ENCODE data around the gene BRD7. TPM values are rescaled to one million over a fixed set of nuclear protein-coding genes. Genes with fewer than 3 reads are reported as not detected.

Gene BRD7
- total and polyA plus RNA-seq, 2 of the 13 experiments (the other 11 are each of a cell fraction or from before 2014, with no cell fraction given) = 82.3 to 149 TPM

DNA sequence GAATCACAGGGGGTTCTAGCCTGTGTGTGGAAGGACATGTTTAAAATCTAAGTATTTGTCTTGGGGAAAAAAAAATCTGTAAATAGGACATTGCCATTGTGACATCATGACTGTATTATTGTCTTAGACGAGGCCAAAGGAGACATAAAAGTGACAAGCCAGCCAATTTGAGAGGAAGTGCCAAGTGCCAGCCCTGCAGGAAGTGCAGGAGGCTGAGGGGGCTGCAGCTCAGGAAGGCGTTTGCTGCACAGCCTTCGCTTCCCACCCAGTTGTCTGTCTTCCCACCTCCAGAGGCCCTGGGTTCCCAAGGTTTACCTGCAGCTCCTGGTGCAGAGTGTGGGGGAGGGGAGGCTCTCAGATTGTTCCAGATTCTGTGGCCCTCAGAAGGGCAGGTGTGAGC lies 101.1 kb downstream of the BRD7 start:
- H3K9ac ChIP-seq (ENCODE audit: insufficient read depth, low read depth, low read length) = no peak overlapping the region
- FAIRE-seq (no peak), ATAC-seq (no peak), DNase-seq (ENCODE audit: low spot score) (no peak)
- in situ Hi-C loops (cut with HindIII; ENCODE audit: extremely low pct_ligation_motif_present, low pct_unique_long_range_greater_than_20kb) (loop anchor here (5.0 to 10.0 kb wide), 2 partner anchors 35 to 397 kb away; no protein-coding TSS in a partner anchor), intact Hi-C loops (cut with micrococcal nuclease; ENCODE audit: unreplicated experiment) (no loop called here)
- H3K4me3 ChIP-seq (replicated peaks in 1 of 3; ENCODE audit: insufficient read depth in 1 of 3, low read depth in 2 of 3, low read length in 3 of 3) = no peak overlapping the region
- CTCF ChIA-PET (ENCODE audit: low intra/inter-chr PET ratio, low total read pairs) = no interaction called here
- no peaks in the 10 kb centered on the region for H4K20me1 ChIP-seq (ENCODE audit: insufficient read depth, low read length)
- H3K4me2 ChIP-seq (ENCODE audit: low read depth, low read length) = no peak overlapping the region
- 66% methylated on average over 3 of the region's 3 CpGs for WGBS (ENCODE audit: low lambda C conversion rate)
- POLR2A ChIA-PET = no interaction called here
- peaks cover 65% of the 10 kb centered on the region for H3K4me1 ChIP-seq (ENCODE audit: insufficient read depth, low read length)
- no peak overlapping the region for H2AFZ ChIP-seq (ENCODE audit: low read length)
- BruUV-seq (replicated peaks) = no TSS peak
- H3K9me3 ChIP-seq (ENCODE audit: low read length) = no peaks in the 10 kb centered on the region
- H3K79me2 ChIP-seq (ENCODE audit: insufficient read depth, low read length) = no peaks in the 10 kb centered on the region
- H3K27me3 ChIP-seq (ENCODE audit: control insufficient read depth in 1 of 2, insufficient read depth in 2 of 2, low read length in 2 of 2) = peaks cover 0 to 11% of the 10 kb centered on the region in 2 experiments; a peak in 3 of 5 replicates
- H3K36me3 ChIP-seq (replicated peaks in 1 of 2; ENCODE audit: control insufficient read depth in 1 of 2, insufficient read depth in 2 of 2, low read length in 2 of 2) = no peaks in the 10 kb centered on the region
- H3K27ac ChIP-seq (ENCODE audit: extremely low read length, insufficient read depth, low read length) = no peak overlapping the region
- TF ChIP-seq ZNF75D (CRISPR knock-in tag; IDR thresholded peaks at IDR 0.05; ENCODE audit: borderline replicate concordance) = no peak
- TF ChIP-seq, protein P1, sequence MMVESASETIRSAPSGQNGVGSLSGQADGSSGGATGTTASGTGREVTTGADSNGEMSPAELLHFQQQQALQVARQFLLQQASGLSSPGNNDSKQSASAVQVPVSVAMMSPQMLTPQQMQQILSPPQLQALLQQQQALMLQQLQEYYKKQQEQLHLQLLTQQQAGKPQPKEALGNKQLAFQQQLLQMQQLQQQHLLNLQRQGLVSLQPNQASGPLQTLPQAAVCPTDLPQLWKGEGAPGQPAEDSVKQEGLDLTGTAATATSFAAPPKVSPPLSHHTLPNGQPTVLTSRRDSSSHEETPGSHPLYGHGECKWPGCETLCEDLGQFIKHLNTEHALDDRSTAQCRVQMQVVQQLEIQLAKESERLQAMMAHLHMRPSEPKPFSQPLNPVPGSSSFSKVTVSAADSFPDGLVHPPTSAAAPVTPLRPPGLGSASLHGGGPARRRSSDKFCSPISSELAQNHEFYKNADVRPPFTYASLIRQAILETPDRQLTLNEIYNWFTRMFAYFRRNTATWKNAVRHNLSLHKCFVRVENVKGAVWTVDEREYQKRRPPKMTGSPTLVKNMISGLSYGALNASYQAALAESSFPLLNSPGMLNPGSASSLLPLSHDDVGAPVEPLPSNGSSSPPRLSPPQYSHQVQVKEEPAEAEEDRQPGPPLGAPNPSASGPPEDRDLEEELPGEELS (CRISPR knock-in tag; IDR thresholded peaks at IDR 0.05) = no peak
- TF ChIP-seq, protein P2, sequence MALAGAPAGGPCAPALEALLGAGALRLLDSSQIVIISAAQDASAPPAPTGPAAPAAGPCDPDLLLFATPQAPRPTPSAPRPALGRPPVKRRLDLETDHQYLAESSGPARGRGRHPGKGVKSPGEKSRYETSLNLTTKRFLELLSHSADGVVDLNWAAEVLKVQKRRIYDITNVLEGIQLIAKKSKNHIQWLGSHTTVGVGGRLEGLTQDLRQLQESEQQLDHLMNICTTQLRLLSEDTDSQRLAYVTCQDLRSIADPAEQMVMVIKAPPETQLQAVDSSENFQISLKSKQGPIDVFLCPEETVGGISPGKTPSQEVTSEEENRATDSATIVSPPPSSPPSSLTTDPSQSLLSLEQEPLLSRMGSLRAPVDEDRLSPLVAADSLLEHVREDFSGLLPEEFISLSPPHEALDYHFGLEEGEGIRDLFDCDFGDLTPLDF (CRISPR knock-in tag; IDR thresholded peaks at IDR 0.05) = no peak
- TF ChIP-seq ZNF446 (CRISPR knock-in tag; IDR thresholded peaks at IDR 0.05) = no peak
- TF ChIP-seq ZNF782 (CRISPR knock-in tag; IDR thresholded peaks at IDR 0.05; ENCODE audit: borderline replicate concordance) = no peak
- TF ChIP-seq, protein P3, sequence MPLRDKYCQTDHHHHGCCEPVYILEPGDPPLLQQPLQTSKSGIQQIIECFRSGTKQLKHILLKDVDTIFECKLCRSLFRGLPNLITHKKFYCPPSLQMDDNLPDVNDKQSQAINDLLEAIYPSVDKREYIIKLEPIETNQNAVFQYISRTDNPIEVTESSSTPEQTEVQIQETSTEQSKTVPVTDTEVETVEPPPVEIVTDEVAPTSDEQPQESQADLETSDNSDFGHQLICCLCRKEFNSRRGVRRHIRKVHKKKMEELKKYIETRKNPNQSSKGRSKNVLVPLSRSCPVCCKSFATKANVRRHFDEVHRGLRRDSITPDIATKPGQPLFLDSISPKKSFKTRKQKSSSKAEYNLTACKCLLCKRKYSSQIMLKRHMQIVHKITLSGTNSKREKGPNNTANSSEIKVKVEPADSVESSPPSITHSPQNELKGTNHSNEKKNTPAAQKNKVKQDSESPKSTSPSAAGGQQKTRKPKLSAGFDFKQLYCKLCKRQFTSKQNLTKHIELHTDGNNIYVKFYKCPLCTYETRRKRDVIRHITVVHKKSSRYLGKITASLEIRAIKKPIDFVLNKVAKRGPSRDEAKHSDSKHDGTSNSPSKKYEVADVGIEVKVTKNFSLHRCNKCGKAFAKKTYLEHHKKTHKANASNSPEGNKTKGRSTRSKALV (CRISPR knock-in tag; IDR thresholded peaks at IDR 0.05) = no peak
- TF ChIP-seq ZNF556 (CRISPR knock-in tag; IDR thresholded peaks at IDR 0.05; ENCODE audit: borderline replicate concordance) = no peak
- TF ChIP-seq FOXA1 (IDR thresholded peaks at IDR 0.05) = no peak
- no peak for TF ChIP-seq FOXA1 (CRISPR knock-in tag; IDR thresholded peaks at IDR 0.05)
- TF ChIP-seq TSC22D2 (CRISPR knock-in tag; IDR thresholded peaks at IDR 0.05; ENCODE audit: borderline replicate concordance) = no peak
- no peak for TF ChIP-seq CHD2 (IDR thresholded peaks at IDR 0.05; ENCODE audit: low read depth, low read length)
- TF ChIP-seq ESRRA (CRISPR knock-in tag; IDR thresholded peaks at IDR 0.05; ENCODE audit: low read depth) = no peak
- TF ChIP-seq ZNF260 (CRISPR knock-in tag; IDR thresholded peaks at IDR 0.05; ENCODE audit: borderline replicate concordance, low read depth) = no peak
- TF ChIP-seq, protein P4, sequence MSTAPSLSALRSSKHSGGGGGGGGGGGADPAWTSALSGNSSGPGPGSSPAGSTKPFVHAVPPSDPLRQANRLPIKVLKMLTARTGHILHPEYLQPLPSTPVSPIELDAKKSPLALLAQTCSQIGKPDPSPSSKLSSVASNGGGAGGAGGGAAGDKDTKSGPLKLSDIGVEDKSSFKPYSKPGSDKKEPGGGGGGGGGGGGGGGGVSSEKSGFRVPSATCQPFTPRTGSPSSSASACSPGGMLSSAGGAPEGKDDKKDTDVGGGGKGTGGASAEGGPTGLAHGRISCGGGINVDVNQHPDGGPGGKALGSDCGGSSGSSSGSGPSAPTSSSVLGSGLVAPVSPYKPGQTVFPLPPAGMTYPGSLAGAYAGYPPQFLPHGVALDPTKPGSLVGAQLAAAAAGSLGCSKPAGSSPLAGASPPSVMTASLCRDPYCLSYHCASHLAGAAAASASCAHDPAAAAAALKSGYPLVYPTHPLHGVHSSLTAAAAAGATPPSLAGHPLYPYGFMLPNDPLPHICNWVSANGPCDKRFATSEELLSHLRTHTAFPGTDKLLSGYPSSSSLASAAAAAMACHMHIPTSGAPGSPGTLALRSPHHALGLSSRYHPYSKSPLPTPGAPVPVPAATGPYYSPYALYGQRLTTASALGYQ (CRISPR knock-in tag; IDR thresholded peaks at IDR 0.05) = no peak
- TF ChIP-seq NAIF1 (CRISPR knock-in tag; IDR thresholded peaks at IDR 0.05; ENCODE audit: borderline replicate concordance) = no peak
- TF ChIP-seq, protein P5, sequence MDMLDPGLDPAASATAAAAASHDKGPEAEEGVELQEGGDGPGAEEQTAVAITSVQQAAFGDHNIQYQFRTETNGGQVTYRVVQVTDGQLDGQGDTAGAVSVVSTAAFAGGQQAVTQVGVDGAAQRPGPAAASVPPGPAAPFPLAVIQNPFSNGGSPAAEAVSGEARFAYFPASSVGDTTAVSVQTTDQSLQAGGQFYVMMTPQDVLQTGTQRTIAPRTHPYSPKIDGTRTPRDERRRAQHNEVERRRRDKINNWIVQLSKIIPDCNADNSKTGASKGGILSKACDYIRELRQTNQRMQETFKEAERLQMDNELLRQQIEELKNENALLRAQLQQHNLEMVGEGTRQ (IDR thresholded peaks at IDR 0.05; ENCODE audit: low read depth, low read length) = no peak
- TF ChIP-seq, protein P5 (CRISPR knock-in tag; IDR thresholded peaks at IDR 0.05; ENCODE audit: borderline replicate concordance) = no peak

Data from HepG2 (cell line).